ENCODE results near the gene POU2F1.

GRCh38 chr1:167471568-167471967, 250.9 kb downstream of the POU2F1 start:
- no peak for TF ChIP-seq CTCF (IDR thresholded peaks at IDR 0.05)
- TF ChIP-seq POLR2A (IDR thresholded peaks at IDR 0.05) = no peak

All from tibial nerve (tissue), 3 donors.